Peyer's patch (tissue), 4 donors: ENCODE results near the gene OR2T29. TPM values are rescaled to one million over a fixed set of nuclear protein-coding genes. Genes with fewer than 3 reads are reported as not detected.
"Not testable (repeated sequence)": the region's sequence is repeated elsewhere in the genome, so short reads cannot be mapped to it uniquely, and the experiment has no call there.

Experiments used
- DNase-seq, 3 donors: peaks; one replicate each; pipeline ENCODE4 v3.0.0-alpha.2; 2017 to 2019
- H3K27ac ChIP-seq, 4 donors: fragments of 200-600 bp; sonication (generic); one replicate each; pipeline ENCODE4 v1.5.1; 2016 to 2019
- H3K27me3 ChIP-seq, 2 donors: fragments of 200-600 bp; sonication (generic); one replicate each; pipeline ENCODE4 v1.5.1; 2019
- H3K36me3 ChIP-seq, 3 donors: fragments of 200-600 bp; sonication (generic); one replicate each; pipeline ENCODE4 v1.5.1; 2016 to 2019
- H3K4me1 ChIP-seq, 4 donors: fragments of 200-600 bp; sonication (generic); one replicate each; pipeline ENCODE4 v1.5.1; 2016 to 2019
- H3K4me3 ChIP-seq, 4 donors: fragments of 200-600 bp; sonication (generic); 1 replicate in 3 of 4; 2 replicates in 1 of 4; pipeline ENCODE4 v1.5.1; 2016 to 2019; ENCODE audit warnings: mild to moderate bottlenecking in 1 of 4
- H3K9me3 ChIP-seq, 4 donors: fragments of 200-600 bp; sonication (generic); one replicate each; pipeline ENCODE4 v1.5.1; 2016 to 2019; ENCODE audit warnings: mild to moderate bottlenecking in 1 of 4
- POLR2A ChIP-seq, 2 donors: fragments of 450-650 bp; IDR thresholded peaks; one replicate each; pipeline ENCODE4 v1.5.1; 2017; ENCODE audit warnings: antibody characterized with exemption in 2 of 2, mild to moderate bottlenecking in 2 of 2, moderate library complexity in 2 of 2
- total RNA-seq, 4 donors: library from RNA; depleted of rRNA; stranded (reverse); fragments of >200 nt; gene quantifications; one replicate each; pipeline ENCODE4 v1.1.0, GENCODE V29; 2016
- TF ChIP-seq, protein P1 (sequence below), 6 experiments: fragments of 450-650 bp in 4 of 6; fragments of 200-600 bp in 2 of 6; sonication (generic) in 1 of 6; IDR thresholded peaks; one replicate each; pipeline ENCODE4 v1.5.1; 2017 to 2019; ENCODE audit warnings: antibody characterized with exemption in 6 of 6, mild to moderate bottlenecking in 3 of 6, moderate library complexity in 1 of 6

Gene OR2T29
- not detected for total RNA-seq

GRCh38 chr1:248562672-248563071 is at the start of gene OR2T29:
Gene OR2T29, minus strand, starts transcription at chr1:248562772. Its CDS starts 3,281 bp downstream, at chr1:248559491.
- not testable (repeated sequence) for DNase-seq, H3K27ac ChIP-seq, H3K4me1 ChIP-seq, H3K36me3 ChIP-seq, H3K9me3 ChIP-seq, H3K4me3 ChIP-seq, H3K27me3 ChIP-seq

- Histone ChIP-seq H3K4me3 (no peak overlapping the region), H3K9me3 (no peaks in the 10 kb centered on the region), H3K36me3 (no peaks in the 10 kb centered on the region), H3K4me1 (no peaks in the 10 kb centered on the region), H3K27ac (no peak overlapping the region), H3K27me3 (no peaks in the 10 kb centered on the region)
- no peak for DNase-seq
- TF ChIP-seq, protein P1, sequence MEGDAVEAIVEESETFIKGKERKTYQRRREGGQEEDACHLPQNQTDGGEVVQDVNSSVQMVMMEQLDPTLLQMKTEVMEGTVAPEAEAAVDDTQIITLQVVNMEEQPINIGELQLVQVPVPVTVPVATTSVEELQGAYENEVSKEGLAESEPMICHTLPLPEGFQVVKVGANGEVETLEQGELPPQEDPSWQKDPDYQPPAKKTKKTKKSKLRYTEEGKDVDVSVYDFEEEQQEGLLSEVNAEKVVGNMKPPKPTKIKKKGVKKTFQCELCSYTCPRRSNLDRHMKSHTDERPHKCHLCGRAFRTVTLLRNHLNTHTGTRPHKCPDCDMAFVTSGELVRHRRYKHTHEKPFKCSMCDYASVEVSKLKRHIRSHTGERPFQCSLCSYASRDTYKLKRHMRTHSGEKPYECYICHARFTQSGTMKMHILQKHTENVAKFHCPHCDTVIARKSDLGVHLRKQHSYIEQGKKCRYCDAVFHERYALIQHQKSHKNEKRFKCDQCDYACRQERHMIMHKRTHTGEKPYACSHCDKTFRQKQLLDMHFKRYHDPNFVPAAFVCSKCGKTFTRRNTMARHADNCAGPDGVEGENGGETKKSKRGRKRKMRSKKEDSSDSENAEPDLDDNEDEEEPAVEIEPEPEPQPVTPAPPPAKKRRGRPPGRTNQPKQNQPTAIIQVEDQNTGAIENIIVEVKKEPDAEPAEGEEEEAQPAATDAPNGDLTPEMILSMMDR (IDR thresholded peaks at IDR 0.05), result no peak
- no peak for TF ChIP-seq POLR2A (IDR thresholded peaks at IDR 0.05)
Observed at GRCh38 chr1:248611883-248612414, 49.4 kb upstream of the OR2T29 start.

GRCh38 chr1:248610301-248610700 is 47.7 kb upstream of the OR2T29 start:
- H3K27me3 ChIP-seq, result no peaks in the 10 kb centered on the region
- no peak overlapping the region for H3K27ac ChIP-seq
- TF ChIP-seq, protein P1 (IDR thresholded peaks at IDR 0.05), result no peak
- TF ChIP-seq POLR2A (IDR thresholded peaks at IDR 0.05), result no peak
- no peaks in the 10 kb centered on the region for H3K9me3 ChIP-seq
- H3K4me1 ChIP-seq, result no peaks in the 10 kb centered on the region
- no peak for DNase-seq
- no peak overlapping the region for H3K4me3 ChIP-seq
- H3K36me3 ChIP-seq, result no peaks in the 10 kb centered on the region

- no peaks in the 10 kb centered on the region for H3K27me3 ChIP-seq
- H3K36me3 ChIP-seq, result no peaks in the 10 kb centered on the region
- H3K27ac ChIP-seq, result no peak overlapping the region
- DNase-seq, result no peak
- H3K4me1 ChIP-seq, result no peaks in the 10 kb centered on the region
- TF ChIP-seq POLR2A (IDR thresholded peaks at IDR 0.05), result no peak
- TF ChIP-seq, protein P1 (IDR thresholded peaks at IDR 0.05), result no peak
- no peak overlapping the region for H3K4me3 ChIP-seq
- no peaks in the 10 kb centered on the region for H3K9me3 ChIP-seq
Observed at GRCh38 chr1:248599396-248599795, 36.8 kb upstream of the OR2T29 start.

- no peak for DNase-seq
- Histone ChIP-seq H3K27me3 (no peaks in the 10 kb centered on the region), H3K27ac (no peak within 1 kb of the TSS), H3K36me3 (no peaks in the 10 kb centered on the region), H3K4me1 (no peaks in the 10 kb centered on the region), H3K4me3 (no peak within 1 kb of the TSS), H3K9me3 (no peaks in the 10 kb centered on the region)
- no peak for TF ChIP-seq POLR2A (IDR thresholded peaks at IDR 0.05)
- TF ChIP-seq, protein P1 (IDR thresholded peaks at IDR 0.05), result no peak
Observed at GRCh38 chr1:248597589-248597988, 35.0 kb upstream of the OR2T29 start, which contains the start of gene OR2T10. Gene OR2T10, minus strand, starts transcription at chr1:248597700. Its CDS starts 3,932 bp downstream, at chr1:248593768.

DNA sequence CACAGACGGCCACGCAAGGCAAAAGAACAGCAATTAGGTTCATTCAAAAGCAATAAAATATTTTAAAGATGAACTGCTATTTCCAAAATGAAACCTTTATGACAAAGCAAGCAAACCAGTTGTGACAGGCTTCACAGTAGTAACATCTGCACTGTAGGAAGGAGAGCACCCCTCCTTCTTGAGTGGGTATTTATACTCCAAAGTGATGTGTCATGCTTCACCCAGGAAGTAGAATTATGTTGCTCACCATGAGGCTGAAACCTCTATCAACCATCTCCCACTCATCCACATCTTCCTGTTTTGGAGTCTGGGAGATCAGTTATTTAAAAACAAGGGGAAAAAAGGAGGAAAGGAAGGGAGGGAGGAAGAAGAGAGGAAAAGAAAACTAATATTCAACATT is 34.0 kb upstream of the OR2T29 start:
- Histone ChIP-seq H3K27me3 (no peaks in the 10 kb centered on the region), H3K4me3 (no peak overlapping the region), H3K9me3 (no peaks in the 10 kb centered on the region), H3K36me3 (no peaks in the 10 kb centered on the region), H3K4me1 (no peaks in the 10 kb centered on the region), H3K27ac (no peak overlapping the region)
- no peak for DNase-seq
- no peak for TF ChIP-seq POLR2A (IDR thresholded peaks at IDR 0.05)

- DNase-seq, result no peak
- no peak for TF ChIP-seq POLR2A (IDR thresholded peaks at IDR 0.05)
- TF ChIP-seq, protein P1 (IDR thresholded peaks at IDR 0.05), result no peak
- Histone ChIP-seq H3K27me3 (no peaks in the 10 kb centered on the region), H3K27ac (no peak overlapping the region), H3K36me3 (no peaks in the 10 kb centered on the region), H3K9me3 (no peaks in the 10 kb centered on the region), H3K4me1 (no peaks in the 10 kb centered on the region), H3K4me3 (no peak overlapping the region)
Observed at GRCh38 chr1:248593226-248593625, 30.7 kb upstream of the OR2T29 start.
